Measurements from ENCODE around the gene CHRNB2. TPM values are rescaled to one million over a fixed set of nuclear protein-coding genes. Genes with fewer than 3 reads are reported as not detected.
A peak's percentile ranks its signal among the peaks of the same experiment; 100 is the strongest.

Gene CHRNB2
- total and polyA plus RNA-seq, 2 of the 8 experiments (the other 6 are each of a cell fraction or from before 2014, with no cell fraction given), result 3.1 to 4.1 TPM

- no peak for TF ChIP-seq SIX5 (IDR thresholded peaks at IDR 0.05; ENCODE audit: low read depth, low read length)
- TF ChIP-seq ASH2L (IDR thresholded peaks at IDR 0.05; ENCODE audit: low read length), result peak; percentile 72
- TF ChIP-seq CBX5 (IDR thresholded peaks at IDR 0.05; ENCODE audit: low read depth, low read length), result no peak
- TF ChIP-seq TCF12 (IDR thresholded peaks at IDR 0.05; ENCODE audit: low read depth, low read length), result no peak
- TF ChIP-seq SP4 (IDR thresholded peaks at IDR 0.05; ENCODE audit: low read length), result no peak
- no peak for TF ChIP-seq GTF2F1 (IDR thresholded peaks at IDR 0.05; ENCODE audit: borderline replicate concordance, low read depth, low read length)
- no peak for TF ChIP-seq SAP30 (IDR thresholded peaks at IDR 0.05; ENCODE audit: insufficient read depth, insufficient replicate concordance, low read length)
- TF ChIP-seq RAD21 (IDR thresholded peaks at IDR 0.05 in 1 of 2, conservative IDR thresholded peaks at IDR 0.05 in 1 of 2; ENCODE audit: low read depth in 2 of 2, low read length in 2 of 2), result no peak
- peak; percentile 22; the same call in 1 of the 2 replicates for TF ChIP-seq TEAD4 (IDR thresholded peaks at IDR 0.05; ENCODE audit: low read depth, low read length)
- TF ChIP-seq E2F6 (IDR thresholded peaks at IDR 0.05), result no peak
- no peak for TF ChIP-seq SP2 (IDR thresholded peaks at IDR 0.05; ENCODE audit: low read length)
- 0 out of 2 replicates have a peak, but pooled peaks have one; percentile 23 for TF ChIP-seq SRF (IDR thresholded peaks at IDR 0.05; ENCODE audit: low read depth, low read length)
- no peak for TF ChIP-seq CEBPB (IDR thresholded peaks at IDR 0.05; ENCODE audit: low read depth, low read length)
- TF ChIP-seq MAX (IDR thresholded peaks at IDR 0.05), result no peak; the same call in 1 of the 2 replicates
- 0 out of 2 replicates have a peak, but pooled peaks have one; percentile 22 for TF ChIP-seq BACH1 (IDR thresholded peaks at IDR 0.05; ENCODE audit: low read length)
- peak; percentile 66; the same call in 1 of the 2 replicates for TF ChIP-seq KDM1A (IDR thresholded peaks at IDR 0.05; ENCODE audit: borderline replicate concordance, low read length)
- peak; percentile 43; the same call in 1 of the 2 replicates for TF ChIP-seq SP1 (IDR thresholded peaks at IDR 0.05; ENCODE audit: low read depth, low read length)
- TF ChIP-seq ATF2 (IDR thresholded peaks at IDR 0.05; ENCODE audit: low read length), result no peak
- TF ChIP-seq EP300 (IDR thresholded peaks at IDR 0.05; ENCODE audit: borderline replicate concordance in 1 of 2, low read depth in 2 of 2, low read length in 2 of 2), result no peak
- TF ChIP-seq BRCA1 (IDR thresholded peaks at IDR 0.05; ENCODE audit: low read depth, low read length), result no peak
- no peak for TF ChIP-seq CHD1 (IDR thresholded peaks at IDR 0.05; ENCODE audit: low read depth, low read length)
Observed at GRCh38 chr1:154609398-154610380, 42.1 kb downstream of the CHRNB2 start (continued).

All from H1 (cell line).